ENCODE results near the gene PLSCR1.

The PLSCR1 gene

GRCh38 chr3:146517684-146518435 is 26.5 kb downstream of the PLSCR1 start:
- Histone ChIP-seq H4K20me1 (ENCODE audit: insufficient read depth) (no peaks in the 10 kb centered on the region), H3K4me1 (ENCODE audit: low read depth, poor library complexity, severe bottlenecking) (peaks cover 18% of the 10 kb centered on the region), H3K36me3 (ENCODE audit: insufficient read depth) (no peaks in the 10 kb centered on the region)

GRCh38 chr3:146513386-146514051 is 30.9 kb downstream of the PLSCR1 start:
- Histone ChIP-seq H3K4me2 (0 out of 2 replicates have a peak overlapping the region, but pooled peaks have one; percentile 6), H3K27me3 (ENCODE audit: insufficient read depth, low read depth) (no peaks in the 10 kb centered on the region), H4K20me1 (ENCODE audit: insufficient read depth) (no peaks in the 10 kb centered on the region), H2AFZ (ENCODE audit: low read depth) (no peak overlapping the region), H3K9ac (no peak overlapping the region), H3K4me1 (ENCODE audit: low read depth, poor library complexity, severe bottlenecking) (peaks cover 30% of the 10 kb centered on the region), H3K36me3 (ENCODE audit: insufficient read depth) (no peaks in the 10 kb centered on the region), H3K79me2 (ENCODE audit: insufficient read depth, low read depth) (no peaks in the 10 kb centered on the region), H3K4me3 (IDR thresholded peaks at IDR 0.05; ENCODE audit: insufficient read depth, low read depth, low read length) (no peak overlapping the region), H3K27ac (no peak overlapping the region)
- TF ChIP-seq CTCF (conservative IDR thresholded peaks at IDR 0.05; ENCODE audit: low read depth, low read length) = no peak

More at GRCh38 chr3:146517684-146518435, 26.5 kb downstream of the PLSCR1 start:
- TF ChIP-seq CTCF (conservative IDR thresholded peaks at IDR 0.05; ENCODE audit: low read depth, low read length) = no peak
- H3K9ac ChIP-seq = no peak overlapping the region
- no peak overlapping the region for H3K4me2 ChIP-seq
- no peaks in the 10 kb centered on the region for H3K79me2 ChIP-seq (ENCODE audit: insufficient read depth, low read depth)
- no peaks in the 10 kb centered on the region for H3K27me3 ChIP-seq (ENCODE audit: insufficient read depth, low read depth)
- H2AFZ ChIP-seq (ENCODE audit: low read depth) = no peak overlapping the region
- H3K4me3 ChIP-seq (IDR thresholded peaks at IDR 0.05; ENCODE audit: insufficient read depth, low read depth, low read length) = no peak overlapping the region
- no peak overlapping the region for H3K27ac ChIP-seq

- Histone ChIP-seq H3K4me3 (IDR thresholded peaks at IDR 0.05; ENCODE audit: insufficient read depth, low read depth, low read length) (no peak overlapping the region), H3K4me1 (ENCODE audit: low read depth, poor library complexity, severe bottlenecking) (peaks cover 37% of the 10 kb centered on the region), H3K27ac (no peak overlapping the region), H3K79me2 (ENCODE audit: insufficient read depth, low read depth) (no peaks in the 10 kb centered on the region), H3K27me3 (ENCODE audit: insufficient read depth, low read depth) (no peaks in the 10 kb centered on the region), H3K36me3 (ENCODE audit: insufficient read depth) (no peaks in the 10 kb centered on the region), H3K9ac (no peak overlapping the region), H3K4me2 (peak overlapping the region; percentile 3; the same call in 1 of the 2 replicates), H4K20me1 (ENCODE audit: insufficient read depth) (no peaks in the 10 kb centered on the region), H2AFZ (ENCODE audit: low read depth) (no peak overlapping the region)
- no peak for TF ChIP-seq CTCF (conservative IDR thresholded peaks at IDR 0.05; ENCODE audit: low read depth, low read length)
These were observed 32.8 kb downstream of the PLSCR1 start for GRCh38 chr3:146511402-146512134.

GRCh38 chr3:146507331-146508120 is 36.9 kb downstream of the PLSCR1 start:
- Histone ChIP-seq H3K4me2 (no peak overlapping the region), H3K4me1 (ENCODE audit: low read depth, poor library complexity, severe bottlenecking) (peaks cover 35% of the 10 kb centered on the region), H3K36me3 (ENCODE audit: insufficient read depth) (no peaks in the 10 kb centered on the region), H4K20me1 (ENCODE audit: insufficient read depth) (no peaks in the 10 kb centered on the region), H2AFZ (ENCODE audit: low read depth) (no peak overlapping the region), H3K9ac (no peak overlapping the region), H3K79me2 (ENCODE audit: insufficient read depth, low read depth) (no peaks in the 10 kb centered on the region), H3K27ac (no peak overlapping the region), H3K4me3 (IDR thresholded peaks at IDR 0.05; ENCODE audit: insufficient read depth, low read depth, low read length) (no peak overlapping the region), H3K27me3 (ENCODE audit: insufficient read depth, low read depth) (no peaks in the 10 kb centered on the region)
- no peak for TF ChIP-seq CTCF (conservative IDR thresholded peaks at IDR 0.05; ENCODE audit: low read depth, low read length)

Measured in KMS-11 (cell line).